Body of pancreas (tissue), 4 donors: ENCODE results near the gene RABEP1. TPM values are rescaled to one million over a fixed set of nuclear protein-coding genes. Genes with fewer than 3 reads are reported as not detected.

Experiments used
- ATAC-seq: fragments of 150-250 bp; one replicate; pipeline ENCODE4 v1.9.1; 2016
- DNase-seq, 4 donors: peaks; one replicate each; pipeline ENCODE4 v3.0.0-alpha.2; 2019
- H3K27ac ChIP-seq, 4 donors: fragments of 200-600 bp; sonication (generic); 1 replicate in 3 of 4; 2 replicates in 1 of 4; pipeline versions ENCODE4 v1.5.1 to v1.6.1; 2016 to 2019; ENCODE audit warnings: mild to moderate bottlenecking in 1 of 4, mixed read lengths in 1 of 4, moderate library complexity in 1 of 4
- H3K27me3 ChIP-seq, 2 donors: fragments of 200-600 bp; sonication (generic); one replicate each; pipeline ENCODE4 v1.6.0; 2016; ENCODE audit warnings: mild to moderate bottlenecking in 1 of 2
- H3K36me3 ChIP-seq, 2 donors: fragments of 200-600 bp; sonication (generic); replicated peaks in 1 of 2; 2 replicates each; pipeline ENCODE4 v1.5.1; 2016; ENCODE audit warnings: low read depth in 2 of 2; ENCODE audit not compliant: insufficient read depth in 1 of 2
- H3K4me1 ChIP-seq: fragments of 200-600 bp; sonication (generic); one replicate; pipeline ENCODE4 v1.6.0; 2016
- H3K4me3 ChIP-seq, 2 donors: fragments of 200-600 bp; sonication (generic); 1 replicate in 1 of 2; 2 replicates in 1 of 2; pipeline ENCODE4 v1.5.1; 2016 to 2019
- H3K9me3 ChIP-seq, 3 donors: fragments of 200-600 bp; sonication (generic); 1 replicate in 2 of 3; 2 replicates in 1 of 3; pipeline ENCODE4 v1.5.1; 2016
- CTCF ChIP-seq, 7 experiments: fragments of 450-650 bp in 4 of 7; fragments of 200-600 bp in 3 of 7; sonication (generic) in 3 of 7; IDR thresholded peaks; one replicate each; pipeline ENCODE4 v1.5.1; 2016 to 2019; ENCODE audit warnings: antibody characterized with exemption in 7 of 7
- POLR2A ChIP-seq, 3 donors: fragments of 450-650 bp; IDR thresholded peaks; one replicate each; pipeline ENCODE4 v1.6.1; 2016; ENCODE audit warnings: antibody characterized with exemption in 3 of 3, mild to moderate bottlenecking in 2 of 3
- WGBS, 2 donors: methylation state at CpG; one replicate each; pipeline ENCODE4 v1.1.5; 2017; 5-methylcytosine and 5-hydroxymethylcytosine counted together
- intact Hi-C: fragments of 100-400 bp; cut with DNase I; formaldehyde crosslinking; loops from one replicate; pipeline ENCODE4 v1.15.1; 2023
- total RNA-seq, 2 donors: library from RNA; depleted of rRNA; stranded (reverse); fragments of >200 nt; gene quantifications; one replicate each; pipeline ENCODE4 v1.1.0, GENCODE V29; 2016

RABEP1 gene
- total RNA-seq, 2 donors from 2014 or later: 14.5 to 17.1 TPM

- no peaks in the 10 kb centered on the region for H3K4me1 ChIP-seq
- 66 to 78% methylated on average over 7 of the region's 7 CpGs for WGBS, 2 donors
- H3K27me3 ChIP-seq: no peaks in the 10 kb centered on the region
- H3K9me3 ChIP-seq: no peaks in the 10 kb centered on the region
- H3K4me3 ChIP-seq: no peak overlapping the region
- peaks cover 10 to 32% of the 10 kb centered on the region in 2 donors for H3K36me3 ChIP-seq
- no peak overlapping the region for H3K27ac ChIP-seq
- DNase-seq (no peak), ATAC-seq (no peak)
- intact Hi-C loops: no loop called here
- TF ChIP-seq POLR2A (IDR thresholded peaks at IDR 0.05): no peak
- no peak for TF ChIP-seq CTCF (IDR thresholded peaks at IDR 0.05)
Measured at GRCh38 chr17:5380491-5381135, 98.5 kb downstream of the RABEP1 start.

- DNase-seq: no peak
- H3K4me1 ChIP-seq: no peaks in the 10 kb centered on the region
- H3K4me3 ChIP-seq: no peak overlapping the region
- H3K27ac ChIP-seq: no peak overlapping the region
- H3K9me3 ChIP-seq: no peaks in the 10 kb centered on the region
- intact Hi-C loops: no loop called here
- no peak for ATAC-seq
- H3K36me3 ChIP-seq: peaks cover 9 to 34% of the 10 kb centered on the region in 2 donors
- TF ChIP-seq CTCF (IDR thresholded peaks at IDR 0.05): no peak
- WGBS, 2 donors: 95 to 99% methylated on average over 4 of the region's 4 CpGs
- H3K27me3 ChIP-seq: no peaks in the 10 kb centered on the region
Measured at GRCh38 chr17:5381542-5381941, 99.5 kb downstream of the RABEP1 start.

- no peak for DNase-seq
- Histone ChIP-seq H3K36me3 (peaks cover 10 to 57% of the 10 kb centered on the region in 2 donors), H3K27ac (no peak overlapping the region), H3K4me1 (no peaks in the 10 kb centered on the region), H3K4me3 (no peak overlapping the region), H3K27me3 (no peaks in the 10 kb centered on the region), H3K9me3 (no peaks in the 10 kb centered on the region)
- no peak for ATAC-seq
- intact Hi-C loops: no loop called here
- TF ChIP-seq CTCF (IDR thresholded peaks at IDR 0.05) (no peak), POLR2A (IDR thresholded peaks at IDR 0.05) (no peak)
- 72 to 79% methylated on average over 4 to 5 of the region's 5 CpGs for WGBS, 2 donors
Measured at GRCh38 chr17:5391678-5392077, 109.6 kb downstream of the RABEP1 start.

GRCh38 chr17:5396612-5397011 is 114.5 kb downstream of the RABEP1 start:
- intact Hi-C loops: no loop called here
- Histone ChIP-seq H3K9me3 (no peaks in the 10 kb centered on the region), H3K27me3 (no peaks in the 10 kb centered on the region), H3K36me3 (peaks cover 6 to 41% of the 10 kb centered on the region in 2 donors), H3K27ac (no peak overlapping the region), H3K4me3 (no peak overlapping the region), H3K4me1 (no peaks in the 10 kb centered on the region)
- no peak for TF ChIP-seq POLR2A (IDR thresholded peaks at IDR 0.05)
- TF ChIP-seq CTCF (IDR thresholded peaks at IDR 0.05): no peak
- WGBS, 2 donors: 91 to 94% methylated on average over 2 of the region's 2 CpGs
- ATAC-seq (no peak), DNase-seq (no peak)

GRCh38 chr17:5399767-5400166 is 117.7 kb downstream of the RABEP1 start:
- Histone ChIP-seq H3K4me3 (no peak overlapping the region), H3K36me3 (peaks cover 3 to 30% of the 10 kb centered on the region in 2 donors), H3K4me1 (no peaks in the 10 kb centered on the region), H3K27ac (no peak overlapping the region), H3K27me3 (no peaks in the 10 kb centered on the region), H3K9me3 (no peaks in the 10 kb centered on the region)
- TF ChIP-seq POLR2A (IDR thresholded peaks at IDR 0.05): no peak
- TF ChIP-seq CTCF (IDR thresholded peaks at IDR 0.05): no peak
- 84 to 87% methylated on average over 6 of the region's 6 CpGs for WGBS, 2 donors
- DNase-seq: no peak
- no peak for ATAC-seq
- intact Hi-C loops: no loop called here
